Bone marrow (tissue), 2 donors: ENCODE results near the gene RBM43.

Experiments used
- DNase-seq, 2 donors: peaks; one replicate each; lab custom pipeline; 2025; lab: John Stamatoyannopoulos, UW

Gene RBM43

DNA sequence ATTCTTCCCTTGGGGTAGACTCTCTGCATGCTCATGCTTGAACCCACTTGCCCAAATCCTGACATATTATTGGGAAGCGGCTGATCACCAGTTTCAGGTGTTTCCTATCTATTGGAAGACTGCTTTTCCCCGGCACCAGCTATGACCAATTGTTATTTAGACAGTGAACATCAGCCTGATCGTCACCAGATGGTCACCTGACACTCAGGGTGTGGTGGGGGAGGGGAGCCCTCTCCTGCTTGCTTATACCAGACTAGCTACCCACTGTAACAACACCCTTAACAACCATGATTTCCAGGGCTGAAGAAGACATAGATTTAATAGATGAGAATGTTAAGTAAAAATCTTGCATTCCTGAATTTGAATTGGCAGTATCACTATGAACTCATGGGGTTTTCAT lies 44.3 kb downstream of the RBM43 start:
- DNase-seq = no peak

DNA sequence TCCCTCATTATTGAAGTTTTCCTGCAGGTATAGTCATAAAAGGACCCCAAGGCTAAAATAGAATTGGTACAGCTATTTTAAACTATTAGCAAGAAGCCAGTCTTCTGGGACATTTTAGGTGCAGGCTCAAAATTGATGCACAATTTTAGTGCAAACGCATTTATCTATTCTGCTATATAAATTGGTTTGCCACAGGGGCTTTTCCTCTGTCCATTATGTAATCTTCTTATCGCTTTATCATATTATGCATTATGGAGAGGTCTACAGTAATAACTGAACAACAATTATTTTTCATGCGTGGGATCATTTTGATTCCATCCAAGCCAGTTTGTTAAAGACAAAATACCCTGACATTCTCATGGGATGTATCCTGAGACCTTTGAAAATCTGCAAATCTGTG lies 54.6 kb downstream of the RBM43 start:
- DNase-seq = no peak

DNA sequence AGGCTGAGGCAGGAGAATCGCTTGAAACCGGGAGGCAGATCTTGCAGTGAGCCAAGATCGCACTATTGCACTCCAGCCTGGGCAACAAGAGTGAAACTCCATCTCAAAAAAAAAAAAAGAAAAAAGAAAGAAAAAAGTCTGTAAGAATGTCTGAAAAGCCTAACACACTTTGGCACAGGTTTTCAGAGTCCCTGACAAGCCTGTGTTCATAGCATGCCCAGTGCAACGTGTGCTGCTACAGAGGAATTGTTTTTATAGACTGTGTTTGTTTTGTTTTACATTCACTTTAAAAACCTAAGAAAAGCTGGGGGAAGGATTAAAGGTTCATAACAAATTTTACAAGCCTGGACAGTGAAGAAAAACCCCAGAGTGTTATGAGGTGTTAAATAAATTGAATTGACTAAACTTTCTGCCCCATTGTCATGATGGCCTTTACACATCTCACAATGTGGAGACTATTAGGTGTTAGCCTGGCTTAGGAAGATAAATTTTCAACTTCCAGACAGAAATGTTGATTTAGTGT lies 55.2 kb downstream of the RBM43 start:
- no peak for DNase-seq

DNA sequence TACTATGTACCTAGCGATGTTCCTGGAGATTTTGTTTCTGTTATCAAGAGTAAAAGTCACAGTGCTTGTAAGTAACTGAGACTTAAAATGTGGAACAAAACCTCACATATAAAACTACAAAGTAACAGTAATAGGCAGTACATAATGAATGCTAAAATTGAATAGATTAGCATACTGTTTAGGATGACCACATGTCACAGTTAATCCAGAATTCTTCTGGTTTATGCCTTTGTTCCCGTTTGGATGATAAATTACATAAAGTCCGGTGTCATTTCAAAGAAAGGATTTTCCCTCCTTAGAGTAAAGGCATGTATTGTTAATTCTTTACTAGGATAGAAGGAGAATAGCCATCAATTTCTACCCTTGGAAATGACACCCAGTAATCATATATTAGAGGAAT lies 56.1 kb downstream of the RBM43 start:
- no peak for DNase-seq

DNA sequence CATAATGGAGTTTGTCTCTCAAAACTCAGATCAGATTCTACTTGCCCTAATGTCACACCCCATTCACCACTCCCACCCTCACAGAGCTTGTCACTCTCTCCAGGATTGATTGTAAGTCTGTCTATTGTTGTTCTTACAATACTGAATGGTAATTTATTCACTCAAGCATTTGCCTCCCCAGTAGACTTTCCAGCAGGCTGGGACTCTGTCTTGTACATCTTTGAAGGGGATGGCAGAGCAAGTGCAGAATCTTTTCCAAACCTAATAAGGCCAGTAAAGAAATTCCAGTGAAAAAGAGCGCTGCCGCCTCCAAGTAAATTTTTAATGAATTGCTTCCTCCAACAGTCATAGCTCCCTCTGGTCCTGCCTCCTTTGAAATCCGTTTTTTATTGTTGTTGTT lies 56.9 kb downstream of the RBM43 start:
- DNase-seq = no peak

DNA sequence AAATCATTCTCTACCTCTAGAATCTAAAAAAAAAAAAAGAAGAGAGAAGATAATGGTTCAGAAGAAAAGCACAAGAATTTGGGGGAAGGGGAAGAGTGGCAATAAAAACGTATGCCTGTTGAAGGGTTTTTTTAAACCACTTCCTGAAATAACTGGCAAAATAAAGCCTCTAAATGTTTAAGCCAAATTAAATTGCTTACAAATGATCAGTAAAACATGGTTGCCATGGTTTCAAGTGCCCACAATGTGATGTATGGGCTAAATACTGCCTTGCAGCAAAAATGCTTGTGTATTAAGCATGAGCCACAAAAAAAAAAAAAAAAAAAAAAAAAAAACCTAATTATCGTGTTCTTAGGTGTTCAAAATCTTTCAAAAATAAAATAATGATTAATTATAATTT lies 60.8 kb downstream of the RBM43 start:
- DNase-seq = no peak

DNA sequence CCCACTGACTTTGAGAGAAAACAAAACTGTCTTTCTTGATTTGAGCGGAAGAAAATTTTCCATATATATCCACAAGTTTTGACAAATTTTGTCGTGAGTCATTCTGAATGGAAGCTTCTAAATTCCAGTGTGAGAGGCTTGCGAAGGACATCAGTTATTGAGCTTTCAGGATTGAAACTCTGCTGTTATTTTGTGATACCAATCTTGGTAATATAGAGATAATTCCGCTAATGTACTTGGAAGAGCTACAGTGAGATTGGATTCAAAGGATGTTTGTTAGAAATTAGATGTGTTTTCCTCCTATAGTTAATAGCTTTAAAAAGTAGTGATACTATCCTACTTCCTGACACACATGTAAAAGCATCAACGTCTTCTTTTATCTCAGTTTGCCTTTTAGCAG lies 61.4 kb downstream of the RBM43 start:
- DNase-seq = no peak

DNA sequence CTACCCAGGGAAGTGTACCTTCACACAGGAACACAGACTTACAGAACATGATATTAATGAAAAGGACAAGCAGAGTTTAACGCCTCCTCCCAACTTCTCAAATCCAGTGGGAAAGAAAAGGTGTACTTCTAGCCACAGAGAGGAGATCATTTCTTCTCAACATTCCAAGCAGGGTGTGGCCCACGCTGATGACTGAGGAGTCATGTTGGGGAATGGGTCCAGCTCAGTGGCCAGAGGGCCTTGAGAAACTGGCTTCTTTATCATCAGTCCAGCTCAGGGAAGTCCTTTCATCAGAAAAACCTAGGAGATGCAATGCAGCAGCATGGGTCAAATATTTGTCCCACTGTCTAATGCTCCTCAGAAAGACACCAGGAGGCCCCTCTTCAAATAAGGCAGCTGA lies 63.0 kb downstream of the RBM43 start:
- no peak for DNase-seq
